Measurements from ENCODE around the gene SLC39A1.
A peak's percentile ranks its signal among the peaks of the same experiment; 100 is the strongest.

Gene SLC39A1

GRCh38 chr1:153977250-153978240 lies 14.2 kb upstream of the SLC39A1 start, which contains the start of gene JTB:
TSS of gene JTB (minus strand) at chr1:153977674. CDS start at chr1:153977252, 422 bp downstream.
- no peak for TF ChIP-seq SPI1 (IDR thresholded peaks at IDR 0.05; ENCODE audit: low read depth, low read length)
- TF ChIP-seq PAX5 (IDR thresholded peaks at IDR 0.05; ENCODE audit: insufficient read depth, low read length, severe bottlenecking) = no peak
- peak; percentile 85 for TF ChIP-seq POLR2AphosphoS5 (IDR thresholded peaks at IDR 0.05; ENCODE audit: low read depth, low read length)
- peak; percentile 83 for TF ChIP-seq TAF1 (IDR thresholded peaks at IDR 0.05; ENCODE audit: low read depth, low read length)
- TF ChIP-seq POU2F2 (IDR thresholded peaks at IDR 0.05; ENCODE audit: low read depth, low read length) = peak; percentile 10; the same call in 1 of the 2 replicates
- TF ChIP-seq POLR2A (IDR thresholded peaks at IDR 0.05; ENCODE audit: low read depth, low read length) = peak; percentile 75; the same call in 1 of the 2 replicates
- DNase-seq (ENCODE audit: insufficient read length, low spot score) = peak; percentile 88
- peak; percentile 90 for FAIRE-seq

GRCh38 chr1:153976819-153977249 lies 13.5 kb upstream of the SLC39A1 start:
- TF ChIP-seq TAF1 (IDR thresholded peaks at IDR 0.05; ENCODE audit: low read depth, low read length) = no peak
- no peak for TF ChIP-seq POLR2A (IDR thresholded peaks at IDR 0.05; ENCODE audit: low read depth, low read length)
- TF ChIP-seq POU2F2 (IDR thresholded peaks at IDR 0.05; ENCODE audit: low read depth, low read length) = no peak
- no peak for TF ChIP-seq POLR2AphosphoS5 (IDR thresholded peaks at IDR 0.05; ENCODE audit: low read depth, low read length)
- TF ChIP-seq SPI1 (IDR thresholded peaks at IDR 0.05; ENCODE audit: low read depth, low read length) = no peak
- DNase-seq (ENCODE audit: insufficient read length, low spot score) (no peak), FAIRE-seq (no peak)

- TF ChIP-seq TAF1 (IDR thresholded peaks at IDR 0.05; ENCODE audit: low read depth, low read length) (no peak), PAX5 (IDR thresholded peaks at IDR 0.05; ENCODE audit: insufficient read depth, low read length, severe bottlenecking) (no peak), SPI1 (IDR thresholded peaks at IDR 0.05; ENCODE audit: low read depth, low read length) (no peak), POU2F2 (IDR thresholded peaks at IDR 0.05; ENCODE audit: low read depth, low read length) (no peak), POLR2A (IDR thresholded peaks at IDR 0.05; ENCODE audit: low read depth, low read length) (peak; percentile 45; the same call in 1 of the 2 replicates), POLR2AphosphoS5 (IDR thresholded peaks at IDR 0.05; ENCODE audit: low read depth, low read length) (peak; percentile 48; the same call in 1 of the 2 replicates)
- DNase-seq (ENCODE audit: insufficient read length, low spot score) (no peak), FAIRE-seq (no peak)
Measured at GRCh38 chr1:153973525-153973924, 10.2 kb upstream of the SLC39A1 start.

GRCh38 chr1:153973071-153973470 lies 9.7 kb upstream of the SLC39A1 start:
- no peak for FAIRE-seq
- DNase-seq (ENCODE audit: insufficient read length, low spot score) = no peak
- TF ChIP-seq POU2F2 (IDR thresholded peaks at IDR 0.05; ENCODE audit: low read depth, low read length) (no peak), POLR2A (IDR thresholded peaks at IDR 0.05; ENCODE audit: low read depth, low read length) (peak; percentile 59; the same call in 1 of the 2 replicates)

GRCh38 chr1:153970346-153970745 lies 7.0 kb upstream of the SLC39A1 start:
- DNase-seq (ENCODE audit: insufficient read length, low spot score) (no peak), FAIRE-seq (no peak)
- TF ChIP-seq POU2F2 (IDR thresholded peaks at IDR 0.05; ENCODE audit: low read depth, low read length) (no peak), POLR2A (IDR thresholded peaks at IDR 0.05; ENCODE audit: low read depth, low read length) (no peak), POLR2AphosphoS5 (IDR thresholded peaks at IDR 0.05; ENCODE audit: low read depth, low read length) (no peak), SPI1 (IDR thresholded peaks at IDR 0.05; ENCODE audit: low read depth, low read length) (no peak), PAX5 (IDR thresholded peaks at IDR 0.05; ENCODE audit: insufficient read depth, low read length, severe bottlenecking) (no peak), TAF1 (IDR thresholded peaks at IDR 0.05; ENCODE audit: low read depth, low read length) (no peak)

- TF ChIP-seq TAF1 (IDR thresholded peaks at IDR 0.05; ENCODE audit: low read depth, low read length) = no peak
- no peak for TF ChIP-seq SPI1 (IDR thresholded peaks at IDR 0.05; ENCODE audit: low read depth, low read length)
- no peak for TF ChIP-seq POLR2AphosphoS5 (IDR thresholded peaks at IDR 0.05; ENCODE audit: low read depth, low read length)
- no peak for TF ChIP-seq POLR2A (IDR thresholded peaks at IDR 0.05; ENCODE audit: low read depth, low read length)
- no peak for TF ChIP-seq PAX5 (IDR thresholded peaks at IDR 0.05; ENCODE audit: insufficient read depth, low read length, severe bottlenecking)
- TF ChIP-seq POU2F2 (IDR thresholded peaks at IDR 0.05; ENCODE audit: low read depth, low read length) = no peak
- no peak for DNase-seq (ENCODE audit: insufficient read length, low spot score)
- no peak for FAIRE-seq
Measured at GRCh38 chr1:153968972-153969371, 5.6 kb upstream of the SLC39A1 start.

- DNase-seq (ENCODE audit: insufficient read length, low spot score) = no peak
- TF ChIP-seq TAF1 (IDR thresholded peaks at IDR 0.05; ENCODE audit: low read depth, low read length) (no peak), POLR2AphosphoS5 (IDR thresholded peaks at IDR 0.05; ENCODE audit: low read depth, low read length) (no peak), SPI1 (IDR thresholded peaks at IDR 0.05; ENCODE audit: low read depth, low read length) (no peak), POU2F2 (IDR thresholded peaks at IDR 0.05; ENCODE audit: low read depth, low read length) (no peak), PAX5 (IDR thresholded peaks at IDR 0.05; ENCODE audit: insufficient read depth, low read length, severe bottlenecking) (no peak), POLR2A (IDR thresholded peaks at IDR 0.05; ENCODE audit: low read depth, low read length) (no peak)
- no peak for FAIRE-seq
Measured at GRCh38 chr1:153968408-153968807, 5.1 kb upstream of the SLC39A1 start.

GRCh38 chr1:153968000-153968363 lies 4.6 kb upstream of the SLC39A1 start:
- TF ChIP-seq SPI1 (IDR thresholded peaks at IDR 0.05; ENCODE audit: low read depth, low read length) (no peak), PAX5 (IDR thresholded peaks at IDR 0.05; ENCODE audit: insufficient read depth, low read length, severe bottlenecking) (no peak), TAF1 (IDR thresholded peaks at IDR 0.05; ENCODE audit: low read depth, low read length) (no peak), POLR2A (IDR thresholded peaks at IDR 0.05; ENCODE audit: low read depth, low read length) (no peak), POU2F2 (IDR thresholded peaks at IDR 0.05; ENCODE audit: low read depth, low read length) (no peak), POLR2AphosphoS5 (IDR thresholded peaks at IDR 0.05; ENCODE audit: low read depth, low read length) (no peak)
- FAIRE-seq = no peak
- DNase-seq (ENCODE audit: insufficient read length, low spot score) = no peak

All from GM12891 (cell line).